Heart left ventricle (tissue), 16 donors: ENCODE measurements around the gene NR3C2. TPM values are rescaled to one million over a fixed set of nuclear protein-coding genes. Genes with fewer than 3 reads are reported as not detected.

ENCODE experiments used
- ATAC-seq, 4 donors: fragments of 200-7000 bp; cut with Tn5 transposase; one replicate each; pipeline ENCODE4 v1.9.1; 2020 to 2022; ENCODE audit warnings: moderate library complexity in 4 of 4, mild to moderate bottlenecking in 3 of 4, moderate number of reproducible peaks in 1 of 4
- DNase-seq, 5 donors: peaks; one replicate each; pipeline ENCODE4 v3.0.0-alpha.2; 2020
- H3K27ac ChIP-seq, 12 donors: fragments of 200-600 bp; sonication (generic) in 4 of 12; one replicate each; pipeline versions ENCODE4 v1.5.0 to v1.8.0; 2016 to 2022; ENCODE audit warnings: mild to moderate bottlenecking in 2 of 12
- H3K27me3 ChIP-seq, 9 donors: fragments of 200-600 bp; sonication (generic) in 2 of 9; one replicate each; pipeline versions ENCODE4 v1.5.1 to v1.8.0; 2016 to 2022; ENCODE audit warnings: mild to moderate bottlenecking in 3 of 9
- H3K36me3 ChIP-seq, 9 donors: fragments of 200-600 bp; sonication (generic) in 2 of 9; one replicate each; pipeline versions ENCODE4 v1.5.0 to v1.8.0; 2018 to 2022; ENCODE audit warnings: mild to moderate bottlenecking in 2 of 9
- H3K4me1 ChIP-seq, 12 donors: fragments of 200-600 bp; sonication (generic) in 4 of 12; one replicate each; pipeline versions ENCODE4 v1.5.0 to v1.8.0; 2016 to 2022; ENCODE audit warnings: mild to moderate bottlenecking in 3 of 12
- H3K4me3 ChIP-seq, 12 donors: fragments of 200-600 bp; sonication (generic) in 4 of 12; one replicate each; pipeline versions ENCODE4 v1.5.0 to v1.8.0; 2017 to 2022; ENCODE audit warnings: mild to moderate bottlenecking in 9 of 12, moderate library complexity in 4 of 12
- H3K9me3 ChIP-seq, 12 donors: fragments of 200-600 bp; sonication (generic) in 4 of 12; one replicate each; pipeline versions ENCODE4 v1.5.0 to v1.8.0; 2016 to 2022; ENCODE audit warnings: mild to moderate bottlenecking in 1 of 12
- CTCF ChIP-seq, 12 donors: fragments of 200-600 bp; sonication (generic) in 4 of 12; IDR thresholded peaks; one replicate each; pipeline versions ENCODE4 v1.5.0 to v1.8.0; 2018 to 2022; ENCODE audit warnings: antibody characterized with exemption in 12 of 12, mild to moderate bottlenecking in 5 of 12
- POLR2A ChIP-seq, 2 donors: fragments of 450-650 bp; IDR thresholded peaks; one replicate each; pipeline ENCODE4 v1.6.1; 2017; ENCODE audit warnings: antibody characterized with exemption in 2 of 2, mild to moderate bottlenecking in 2 of 2, moderate library complexity in 2 of 2
- WGBS, 4 donors: extraction: QIAGEN DNeasy Blood & Tissue Kit in 2 of 4; methylation state at CpG; one replicate each; pipeline versions ENCODE4 v1.1.5 to v1.1.7; 2013 to 2018; 5-methylcytosine and 5-hydroxymethylcytosine counted together
- intact Hi-C, 10 donors: fragments of 100-400 bp; cut with DNase I; formaldehyde crosslinking; loops; one replicate each; pipeline versions ENCODE4 v1.11.1 to v1.14.2; 2022
- polyA plus RNA-seq, 2 donors: library from polyadenylated mRNA; stranded (reverse); fragments of 200-250 nt; gene quantifications; one replicate each; pipeline ENCODE4 v1.2.3, GENCODE V29; 2013
- total RNA-seq, 9 donors: library from RNA; depleted of rRNA in 2 of 9; stranded (reverse); fragments of >200 nt in 2 of 9; fragmentation: NEBNext Ultra II Directional in 3 of 9; extraction: Animal tissue kit (Norgen Biotek cat#: 25700) in 3 of 9; gene quantifications; one replicate each; pipeline versions ENCODE4 v1.1.0 to v1.2.4, GENCODE V29; 2016 to 2023
- donor health status: ischemic (EF 13 %, LVEDD 7.1; RV severe dilation, severe dysfunction).
- donor health status: healthy with polysubstance abuse.
- donor health status: DM: no; HTN: yes; CAD: no.
- donor health status: DM: no; HTN: no; CAD: no.
- donor health status: ischemic (EF 25% LVEDD 6.9; RV normal size, moderate dysfunction).
- donor health status: ischemic (EF 25% LVEDD 5.7; RV mildly dilated, moderate dysfunction).
- donor health status: healthy.
- donor health status: DM: yes; HTN: yes; CAD: no.
- donor health status: ischemic (EF 35%, LVEDD 5.7; RV mildly dilated, moderate dysfunction).
- donor health status: nonischemic (EF 11% LVEDD 7.7; RV severe dilation, severe dysfunction).
- donor health status: DM: yes; HTN: yes; CAD: no.
- donor health status: PGD.
- donor health status: ischemic (EF 29% LVEDD 5.4; RV normal size, mild dysfunction).
- donor health status: nonischemic (EF 23%, LVEDD 6.1; RV moderate dilation, normal function).

NR3C2 gene
- total and polyA plus RNA-seq, 11 donors = 3.6 to 26.5 (median 18.4) TPM

DNA sequence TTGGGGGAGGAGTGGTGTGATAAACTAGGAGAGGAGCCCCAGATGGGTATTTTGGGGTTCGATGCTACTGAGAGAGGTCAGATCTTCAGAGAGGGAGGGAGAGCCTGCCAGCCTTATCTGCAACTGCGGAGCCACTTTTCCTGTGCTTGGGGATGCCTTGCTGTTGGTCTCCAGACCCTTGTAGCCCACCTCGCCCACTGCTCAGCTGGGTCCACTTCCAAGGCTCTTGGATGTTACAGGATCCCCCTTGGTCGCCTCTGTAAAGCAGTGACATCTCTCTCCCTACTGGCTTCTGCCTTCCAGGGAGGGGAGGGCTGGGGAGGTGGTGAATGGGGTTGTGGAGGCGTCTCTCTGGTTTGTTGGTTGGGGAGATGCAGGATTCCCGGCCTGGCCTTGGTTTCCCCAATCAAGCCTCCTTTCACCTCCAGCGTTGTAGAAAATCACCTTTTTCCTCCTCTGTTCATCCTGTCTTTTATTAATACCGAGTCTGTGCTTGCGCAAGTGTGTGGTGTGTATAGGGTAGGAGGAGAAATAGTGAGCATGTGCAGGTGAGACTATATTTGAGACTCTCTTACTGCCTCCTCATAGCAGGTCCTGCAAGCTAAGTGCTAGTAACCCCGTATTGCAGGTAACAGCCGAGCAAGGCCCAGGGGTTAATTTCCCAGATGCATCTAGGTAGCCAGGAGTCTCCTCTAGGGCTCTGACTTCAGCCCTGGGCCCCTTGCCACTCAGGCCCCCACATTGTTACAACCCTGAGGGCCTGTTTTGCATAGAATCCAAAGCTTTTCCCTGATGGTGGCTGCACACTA lies 372.9 kb downstream of the NR3C2 start:
- Histone ChIP-seq H3K27ac (peak overlapping the region in 8 of 12 donors; percentile 16 to 54 (median 26)), H3K27me3 (no peaks in the 10 kb centered on the region), H3K9me3 (peaks cover 0 to 1% (median 0%) of the 10 kb centered on the region in 12 donors), H3K4me3 (no peak overlapping the region), H3K36me3 (peaks cover 0 to 44% (median 40%) of the 10 kb centered on the region in 9 donors), H3K4me1 (peaks cover 0 to 62% (median 28%) of the 10 kb centered on the region in 12 donors)
- intact Hi-C loops = loop anchor here in 1 of 10 donors (10.0 kb wide), 1 partner anchor 74 kb away; no protein-coding TSS in a partner anchor
- TF ChIP-seq CTCF (IDR thresholded peaks at IDR 0.05) = no peak
- no peak for TF ChIP-seq POLR2A (IDR thresholded peaks at IDR 0.05)
- WGBS, 4 donors = 80 to 89% (median 85%) methylated on average over 10 to 11 of the region's 11 CpGs
- DNase-seq = no peak
- peak in 1 of 4 donors; percentile 1 for ATAC-seq

- intact Hi-C loops = loop anchor here in 1 of 10 donors (10.0 kb wide), 1 partner anchor 73 kb away; no protein-coding TSS in a partner anchor
- no peak for TF ChIP-seq CTCF (IDR thresholded peaks at IDR 0.05)
- TF ChIP-seq POLR2A (IDR thresholded peaks at IDR 0.05) = no peak
- DNase-seq (no peak), ATAC-seq (peak in 1 of 4 donors; percentile 8)
- Histone ChIP-seq H3K4me3 (no peak overlapping the region), H3K27ac (peak overlapping the region in 8 of 12 donors; percentile 2 to 54 (median 16)), H3K9me3 (no peaks in the 10 kb centered on the region), H3K4me1 (peaks cover 0 to 57% (median 28%) of the 10 kb centered on the region in 12 donors), H3K36me3 (peaks cover 0 to 46% (median 38%) of the 10 kb centered on the region in 9 donors), H3K27me3 (no peaks in the 10 kb centered on the region)
- WGBS, 4 donors = 66 to 74% (median 73%) methylated on average over 13 of the region's 13 CpGs
These were observed 373.9 kb downstream of the NR3C2 start for GRCh38 chr4:148068065-148068911.

DNA sequence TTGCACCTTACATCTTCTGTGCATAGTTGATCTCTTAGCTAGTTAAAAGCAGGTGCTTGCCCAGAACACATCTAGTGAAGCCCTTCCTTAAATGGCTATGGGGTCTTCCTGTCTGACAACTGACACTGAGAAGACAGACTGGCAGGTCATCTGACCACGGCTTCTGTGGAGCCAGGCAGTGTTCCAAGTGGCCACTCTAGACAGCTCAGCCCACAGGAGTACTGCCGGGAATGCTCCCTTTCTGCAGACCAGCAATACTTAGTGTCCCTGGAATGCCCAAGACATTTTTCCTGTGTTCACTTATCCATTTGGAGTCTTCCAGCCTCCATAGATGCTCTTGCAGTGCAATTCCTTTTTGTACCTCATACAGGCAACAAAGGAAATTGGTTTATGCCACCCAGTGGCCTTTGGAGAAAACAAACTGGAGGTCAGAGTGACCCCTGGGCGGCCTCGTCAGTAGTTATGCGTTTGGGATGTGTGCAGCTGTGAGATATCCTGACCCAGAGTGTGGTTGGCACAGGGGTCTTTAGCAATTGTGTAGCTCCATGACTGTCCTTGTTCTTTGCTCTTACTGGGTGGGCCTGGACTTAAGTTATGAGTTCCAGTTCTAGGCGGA lies 374.8 kb downstream of the NR3C2 start:
- 52 to 65% (median 56%) methylated on average over 6 of the region's 6 CpGs for WGBS, 4 donors
- peak in 3 of 4 donors; percentile 23 to 38 (median 36) for ATAC-seq
- H3K4me1 ChIP-seq = peaks cover 0 to 60% (median 30%) of the 10 kb centered on the region in 12 donors
- peak in 1 of 5 donors; percentile 49 for DNase-seq
- no peak overlapping the region for H3K4me3 ChIP-seq
- H3K27me3 ChIP-seq = no peaks in the 10 kb centered on the region
- no peak for TF ChIP-seq POLR2A (IDR thresholded peaks at IDR 0.05)
- TF ChIP-seq CTCF (IDR thresholded peaks at IDR 0.05) = peak in 2 of 12 donors; percentile 7 to 15
- H3K27ac ChIP-seq = peak overlapping the region in 6 of 12 donors; percentile 8 to 54 (median 26)
- H3K9me3 ChIP-seq = no peaks in the 10 kb centered on the region
- H3K36me3 ChIP-seq = peaks cover 0 to 42% (median 29%) of the 10 kb centered on the region in 9 donors
- intact Hi-C loops = loop anchor here in 1 of 10 donors (10.0 kb wide), 1 partner anchor 73 kb away; no protein-coding TSS in a partner anchor
